ENCODE data around the gene FAM222A. TPM values are rescaled to one million over a fixed set of nuclear protein-coding genes. Genes with fewer than 3 reads are reported as not detected.

The FAM222A gene
- polyA plus RNA-seq, 3 donors: 6.4 to 8.5 (median 6.9) TPM

DNA sequence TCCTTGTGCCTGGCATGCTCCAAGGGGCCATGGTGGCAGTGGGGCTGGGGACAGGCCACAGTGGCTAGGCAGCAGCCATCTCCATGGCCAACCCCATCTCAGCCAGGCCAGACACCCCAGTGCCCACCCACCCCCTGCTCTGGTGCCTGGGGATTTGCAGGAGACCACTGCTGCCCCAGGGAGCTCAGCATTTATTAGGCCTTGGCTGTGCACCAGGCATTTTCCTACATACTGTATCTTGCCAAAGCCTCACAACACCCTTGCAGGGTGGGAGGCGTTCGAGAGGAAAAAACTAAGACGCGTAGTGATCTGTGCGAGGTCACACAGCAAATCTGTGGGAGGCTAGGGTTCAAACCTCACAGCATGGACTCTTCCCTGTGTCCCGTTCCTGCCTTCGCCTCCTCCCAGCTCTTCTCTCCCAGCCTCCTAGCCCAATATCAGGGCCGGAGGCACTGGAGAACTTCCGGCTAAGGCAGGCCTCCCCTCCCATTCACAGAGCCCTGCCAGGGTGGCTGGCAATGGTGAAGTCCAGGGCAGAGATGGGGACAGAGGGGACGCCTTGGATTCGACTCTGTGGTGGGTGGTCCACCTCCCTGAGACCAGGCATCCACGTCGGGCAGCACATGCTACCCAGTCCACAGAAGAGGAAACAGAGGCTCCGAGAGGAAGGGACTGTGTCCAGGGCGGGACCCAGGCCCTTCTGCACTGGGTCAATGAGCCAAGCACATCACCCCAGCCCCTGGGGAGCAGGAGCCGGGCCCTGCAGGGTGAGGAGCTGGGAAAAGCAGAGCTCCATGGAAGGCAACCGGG, 57.4 kb downstream of the FAM222A start:
- DNase-seq (ENCODE audit: low read depth in 3 of 3, low spot score in 2 of 3): no peak

DNA sequence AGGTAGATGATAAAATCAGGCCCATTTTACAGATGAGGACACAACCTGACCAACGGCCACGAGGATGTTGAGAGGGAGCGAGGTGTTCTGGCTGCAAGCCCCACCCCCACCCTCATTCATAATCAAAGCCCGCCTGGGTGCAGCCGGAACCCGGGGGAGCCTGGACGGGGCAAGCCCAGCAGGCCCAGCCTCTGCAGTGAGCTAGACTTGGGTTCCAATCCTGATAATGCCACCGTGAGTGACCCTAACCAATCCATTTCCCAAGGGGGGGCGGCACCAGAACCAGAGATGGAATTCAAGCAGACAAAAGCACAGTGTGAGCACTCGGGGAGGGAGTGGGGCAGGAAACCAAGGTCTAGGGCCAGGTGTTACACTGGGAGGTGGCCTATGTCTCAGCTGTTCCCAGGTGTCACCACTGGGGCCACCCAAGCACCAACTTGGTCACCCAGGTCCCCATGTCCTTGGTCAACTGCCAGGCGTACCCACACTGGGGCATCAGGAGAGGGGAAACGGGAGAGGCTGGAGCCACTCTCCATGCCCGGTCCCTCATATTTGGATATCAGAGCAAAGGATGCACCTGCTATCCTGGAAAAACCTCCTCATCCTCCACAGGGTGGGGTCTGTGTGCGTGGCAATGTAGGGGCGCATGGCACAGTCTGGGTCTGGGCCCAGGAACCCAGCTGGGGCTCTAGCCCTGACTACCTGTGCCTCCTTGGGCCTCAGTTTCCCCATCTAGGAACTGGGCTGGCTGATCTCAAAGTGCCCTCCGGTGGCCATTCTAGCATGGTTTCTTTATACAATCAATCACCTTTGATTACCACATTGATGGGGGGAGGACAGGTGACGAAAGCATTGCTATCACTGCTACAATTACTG, 58.4 kb downstream of the FAM222A start:
- DNase-seq (ENCODE audit: low read depth in 3 of 3, low spot score in 2 of 3): no peak

GRCh38 chr12:109772622-109773321, 59.1 kb downstream of the FAM222A start:
- DNase-seq (ENCODE audit: low read depth in 3 of 3, low spot score in 2 of 3): no peak

GRCh38 chr12:109773384-109774011, 59.9 kb downstream of the FAM222A start:
- DNase-seq (ENCODE audit: low read depth in 3 of 3, low spot score in 2 of 3): no peak

GRCh38 chr12:109775172-109775881, 61.7 kb downstream of the FAM222A start:
- peak; percentile 31 to 64 (median 45) for DNase-seq (ENCODE audit: low read depth in 3 of 3, low spot score in 2 of 3)

DNA sequence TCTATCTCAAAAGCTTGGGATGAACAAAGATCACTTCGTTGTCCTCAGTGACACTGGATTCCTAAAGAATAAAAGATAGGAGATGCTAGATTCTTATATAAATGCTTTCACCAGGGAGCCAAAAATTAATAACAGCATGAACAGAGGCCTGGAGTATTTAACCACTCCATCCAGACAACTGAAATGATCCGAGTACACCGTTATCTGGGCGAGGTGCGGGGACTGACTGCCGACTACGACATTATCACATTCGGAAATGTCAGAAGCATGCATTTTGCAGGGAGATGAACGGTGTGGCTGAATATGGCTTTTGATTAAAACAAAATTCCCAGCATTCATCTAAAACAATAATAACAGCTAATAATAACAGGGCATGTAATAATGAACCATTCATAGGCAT, 63.0 kb downstream of the FAM222A start:
- DNase-seq (ENCODE audit: low read depth in 3 of 3, low spot score in 2 of 3): no peak

DNA sequence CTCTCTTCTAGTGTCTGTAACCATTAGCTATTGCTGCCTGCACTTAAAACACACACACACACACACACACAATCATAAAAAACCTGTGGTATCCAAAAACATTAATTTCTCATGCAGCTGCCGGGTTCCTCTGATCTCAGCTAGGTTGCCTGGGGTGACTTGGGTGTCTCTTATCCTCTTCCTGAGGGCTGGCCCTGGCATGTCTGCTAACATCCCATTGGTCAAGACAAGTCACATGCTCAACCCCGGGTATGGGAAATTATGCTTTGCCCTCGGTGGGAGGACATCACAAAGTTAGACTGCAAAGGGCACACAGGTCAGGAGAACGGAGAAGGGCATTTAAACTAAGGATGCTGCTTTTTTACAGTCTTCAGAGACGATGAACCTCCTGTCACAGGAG, 63.9 kb downstream of the FAM222A start:
- no peak for DNase-seq (ENCODE audit: low read depth in 3 of 3, low spot score in 2 of 3)

DNA sequence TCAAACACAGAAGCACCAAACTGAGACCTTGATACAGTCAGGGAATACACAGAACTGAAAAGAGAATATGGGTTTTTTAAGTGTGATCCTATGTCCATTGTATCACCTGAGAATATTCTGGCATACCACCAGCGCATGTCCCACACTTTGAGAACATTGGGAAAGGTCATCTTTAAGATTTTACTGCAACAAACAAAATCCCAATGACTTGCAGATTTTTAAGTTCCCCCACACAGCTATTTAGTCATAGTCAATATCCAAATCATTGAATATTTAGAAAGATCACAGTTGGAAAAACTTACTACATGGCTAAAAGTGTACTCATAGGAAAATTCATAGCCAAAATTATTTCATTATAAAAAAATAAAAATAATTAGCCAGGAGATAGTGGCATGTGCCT, 65.1 kb downstream of the FAM222A start:
- no peak for DNase-seq (ENCODE audit: low read depth in 3 of 3, low spot score in 2 of 3)

DNA sequence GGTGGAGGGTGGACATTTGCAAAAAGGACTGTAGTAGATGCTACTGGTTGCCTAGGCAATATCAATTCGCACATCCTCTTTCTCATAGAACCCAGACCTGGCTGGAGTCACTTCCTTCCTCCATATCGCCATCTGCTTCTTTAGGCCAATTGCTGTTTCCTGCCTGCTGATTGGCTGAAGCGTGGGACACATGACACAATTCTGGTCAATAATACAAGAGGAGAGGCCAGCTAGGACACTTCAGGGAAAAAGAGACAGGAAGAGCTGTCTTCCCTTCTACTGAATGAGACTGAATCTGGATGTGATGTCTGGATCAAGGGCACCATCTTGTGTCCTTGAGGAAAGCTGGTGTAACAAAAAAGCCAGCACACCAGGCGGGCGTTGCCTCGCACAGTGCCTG, 65.8 kb downstream of the FAM222A start:
- DNase-seq (ENCODE audit: low read depth in 3 of 3, low spot score in 2 of 3): no peak

DNA sequence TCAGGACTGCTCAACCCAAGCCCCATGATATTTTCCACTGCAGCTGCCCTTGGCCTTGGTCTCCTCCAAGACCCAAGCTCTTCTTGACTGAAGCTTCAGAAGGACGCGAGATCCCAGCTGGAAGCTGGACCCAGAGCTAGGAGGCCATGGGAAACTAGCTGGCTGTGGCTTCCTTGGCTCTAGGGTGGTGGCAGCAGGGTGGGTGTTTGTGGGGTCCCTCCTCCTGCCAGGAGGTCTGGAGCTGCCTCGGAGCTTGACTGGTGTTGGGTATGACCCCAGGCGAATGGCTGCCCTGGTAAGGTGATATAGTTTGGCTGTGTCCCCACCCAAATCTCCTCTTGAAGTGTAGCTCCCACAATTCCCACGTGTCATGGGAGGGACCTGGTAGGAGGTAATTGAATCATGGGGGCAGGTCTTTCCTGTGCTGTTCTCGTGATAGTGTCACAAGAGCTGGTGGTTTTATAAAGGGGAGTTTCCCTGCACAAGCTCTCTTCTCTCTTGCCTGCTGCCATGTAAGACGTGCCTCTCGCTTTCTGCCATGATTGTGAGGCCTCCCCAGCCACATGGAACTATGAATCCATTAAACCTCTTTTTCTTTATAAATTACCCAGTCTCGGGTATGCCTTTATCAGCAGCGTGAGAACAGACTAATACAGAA, 68.2 kb downstream of the FAM222A start:
- no peak for DNase-seq (ENCODE audit: low read depth in 3 of 3, low spot score in 2 of 3)

DNA sequence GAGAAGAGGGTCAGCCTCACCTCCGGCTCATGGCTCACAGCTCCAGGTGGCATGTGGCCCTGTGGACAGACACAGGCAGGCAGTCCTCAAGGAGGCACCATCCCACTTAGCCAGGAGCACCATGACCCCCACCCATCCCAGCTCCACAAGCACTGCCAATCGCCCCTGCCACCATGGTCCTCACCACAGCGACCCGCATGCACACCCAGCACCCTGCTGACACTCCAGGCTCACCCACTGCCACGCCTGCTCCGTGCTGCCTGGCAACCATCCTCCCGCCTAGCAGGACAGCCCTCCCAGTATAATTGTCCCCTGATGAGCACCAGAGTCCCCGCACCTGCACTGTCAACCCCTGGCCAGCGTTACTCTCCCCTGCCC, 68.7 kb downstream of the FAM222A start:
- no peak for DNase-seq (ENCODE audit: low read depth in 3 of 3, low spot score in 2 of 3)

DNA sequence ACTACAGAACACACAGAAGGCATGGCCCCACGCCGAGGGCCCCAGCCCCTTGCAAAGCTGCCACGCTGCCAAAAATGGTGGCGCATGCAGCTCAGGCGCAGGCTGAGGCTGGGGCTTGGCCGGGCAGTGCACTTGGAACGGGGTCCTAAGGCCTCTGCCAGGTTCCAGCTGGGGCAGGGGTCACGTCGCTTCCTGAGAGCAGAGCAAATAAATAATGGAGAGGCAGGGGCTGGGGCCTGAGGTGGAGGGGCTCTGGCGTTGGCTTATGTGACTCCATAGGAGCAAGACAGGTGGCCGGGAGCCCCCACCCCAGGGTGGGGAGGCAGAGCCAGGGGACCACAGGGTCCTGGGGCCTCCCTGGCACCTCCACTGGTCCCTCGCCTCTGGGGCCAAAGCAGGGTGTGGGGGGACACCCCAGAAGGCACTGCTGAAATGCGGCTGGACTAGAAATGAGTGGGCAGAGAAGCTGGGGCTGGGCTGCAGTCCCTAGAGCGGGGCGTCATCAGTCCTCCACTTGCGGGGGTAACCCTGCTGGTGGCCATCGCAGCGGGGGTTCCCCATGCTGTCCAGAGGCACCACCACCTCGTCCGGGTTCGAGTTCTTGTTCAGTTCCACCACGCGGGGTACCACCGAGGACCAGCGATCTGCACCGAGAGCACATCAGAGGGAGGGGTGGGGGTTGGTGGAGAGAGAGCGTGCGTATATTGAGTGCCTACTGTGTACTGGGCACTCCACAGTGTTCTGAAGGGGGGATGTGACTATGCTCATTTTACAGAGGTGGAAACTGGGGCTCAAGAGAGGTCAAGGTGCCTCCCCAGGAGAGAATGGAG, 69.7 kb downstream of the FAM222A start:
- no peak for DNase-seq (ENCODE audit: low read depth in 3 of 3, low spot score in 2 of 3)

- no peak for DNase-seq (ENCODE audit: low read depth in 3 of 3, low spot score in 2 of 3)
Observed at GRCh38 chr12:109783965-109784244, 70.3 kb downstream of the FAM222A start.

DNA sequence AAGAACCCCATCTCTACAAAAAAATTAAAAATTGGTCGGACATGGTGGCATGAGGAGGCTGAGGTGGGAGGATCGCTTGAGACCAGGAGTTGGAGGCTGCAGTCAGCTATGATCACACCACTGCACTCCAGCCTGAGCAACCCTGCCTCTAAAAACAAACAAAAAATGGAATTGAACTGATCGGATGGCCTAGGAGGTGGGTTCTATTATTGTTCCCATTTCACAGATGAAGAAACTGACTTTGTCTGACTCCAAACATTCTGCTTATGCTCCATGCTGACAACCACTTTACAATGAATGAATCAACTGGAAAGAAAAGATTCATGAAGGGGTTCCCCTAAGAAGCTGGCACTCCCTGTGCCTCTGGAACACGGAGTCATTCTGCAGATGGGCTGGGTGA, 72.2 kb downstream of the FAM222A start:
- no peak for DNase-seq (ENCODE audit: low read depth in 3 of 3, low spot score in 2 of 3)

- no peak for DNase-seq (ENCODE audit: low read depth in 3 of 3, low spot score in 2 of 3)
Observed at GRCh38 chr12:109786799-109787198, 73.2 kb downstream of the FAM222A start.

DNA sequence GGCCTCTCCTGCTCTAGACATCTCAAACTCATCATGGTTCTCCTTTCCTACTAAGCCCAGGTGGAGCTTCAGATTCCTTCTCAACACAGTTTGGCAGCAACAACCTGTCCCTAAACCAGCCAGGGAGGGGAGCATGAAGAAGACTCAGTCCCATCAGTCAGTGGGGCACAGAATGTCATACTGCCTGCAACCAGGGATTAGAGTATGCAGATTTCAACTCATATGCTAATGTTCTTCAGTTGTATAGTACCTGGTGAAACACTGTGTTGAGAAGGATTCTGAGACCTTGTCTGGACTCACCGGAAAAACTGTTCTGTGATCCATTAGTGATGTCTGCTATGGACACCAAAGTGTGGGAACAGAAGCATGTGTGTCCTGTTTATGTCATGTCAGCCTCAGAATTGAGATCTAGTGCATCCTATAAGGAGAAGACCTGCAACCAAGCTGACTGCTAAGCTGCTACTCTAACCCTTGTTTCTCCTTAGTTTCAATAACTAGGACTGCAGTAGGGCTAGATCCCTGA, 76.0 kb downstream of the FAM222A start:
- no peak for DNase-seq (ENCODE audit: low read depth in 3 of 3, low spot score in 2 of 3)

DNA sequence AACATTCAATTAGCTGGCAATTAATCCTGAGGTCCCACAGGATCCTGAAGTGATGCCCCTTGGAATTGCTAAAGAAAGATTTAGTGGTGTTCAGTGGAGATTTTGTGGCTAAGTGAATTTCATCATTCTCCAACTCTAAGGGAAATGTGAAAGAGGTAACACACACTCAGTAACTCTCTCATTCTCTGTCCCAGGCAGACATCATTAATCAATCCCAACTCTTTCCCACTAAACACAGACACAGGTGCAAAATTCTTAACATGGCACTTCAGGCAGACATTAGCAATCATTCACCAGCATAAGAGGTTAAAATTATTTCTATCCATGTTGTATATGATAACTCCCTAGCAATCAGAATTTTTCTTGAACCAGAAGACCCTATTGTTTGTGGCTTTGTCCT, 79.4 kb downstream of the FAM222A start:
- no peak for DNase-seq (ENCODE audit: low read depth in 3 of 3, low spot score in 2 of 3)

GRCh38 chr12:109793411-109793810, 79.8 kb downstream of the FAM222A start:
- no peak for DNase-seq (ENCODE audit: low read depth in 3 of 3, low spot score in 2 of 3)

All from right renal cortex interstitium (tissue), 3 donors.